ENCODE data around the gene ABCC5.
"Not testable (repeated sequence)": the region's sequence is repeated elsewhere in the genome, so short reads cannot be mapped to it uniquely, and the experiment has no call there.

Gene ABCC5

DNA sequence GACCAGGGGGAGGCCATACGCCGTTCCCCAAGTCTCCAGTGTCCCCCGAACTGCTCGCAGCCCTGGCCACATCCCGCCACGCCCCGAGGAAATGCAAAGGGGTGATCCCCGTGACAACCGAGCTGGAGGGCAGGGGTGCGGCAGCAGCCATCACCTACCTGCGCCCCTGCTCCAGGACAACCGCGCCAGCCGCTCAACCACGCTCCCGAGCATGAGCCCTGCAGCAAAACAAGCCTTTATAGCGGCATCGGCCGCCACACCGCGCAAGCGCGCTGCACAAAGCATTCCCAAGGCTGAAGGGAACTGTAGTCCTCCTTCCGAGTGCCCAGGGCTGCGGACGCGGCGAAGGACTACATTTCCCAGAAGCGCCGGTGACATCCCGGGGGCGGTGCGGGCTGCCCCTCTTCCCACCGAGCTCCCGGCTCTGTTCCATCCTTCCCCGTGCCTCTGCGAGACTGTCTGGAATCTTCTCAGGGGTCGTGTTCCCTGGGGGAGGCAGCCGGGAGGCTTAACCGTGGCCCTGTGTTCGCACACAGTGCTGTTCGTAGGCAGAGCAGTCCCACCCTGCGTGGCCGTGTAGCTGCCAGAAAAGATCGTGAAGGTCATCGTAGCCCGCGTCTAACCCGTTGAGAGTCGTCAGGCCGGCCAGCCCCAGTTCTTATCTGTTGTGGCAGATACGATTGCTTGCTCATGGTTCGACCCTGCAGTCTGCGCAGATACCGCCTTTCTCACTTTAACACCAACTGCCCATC, at the start of gene ABCC5:
TSS of gene ABCC5 (minus strand) at position 213 of the 752 bp plus-strand sequence. CDS start 3,492 bp downstream, outside the sequence.
- DNase-seq (ENCODE audit: low spot score): peak; percentile 89

DNA sequence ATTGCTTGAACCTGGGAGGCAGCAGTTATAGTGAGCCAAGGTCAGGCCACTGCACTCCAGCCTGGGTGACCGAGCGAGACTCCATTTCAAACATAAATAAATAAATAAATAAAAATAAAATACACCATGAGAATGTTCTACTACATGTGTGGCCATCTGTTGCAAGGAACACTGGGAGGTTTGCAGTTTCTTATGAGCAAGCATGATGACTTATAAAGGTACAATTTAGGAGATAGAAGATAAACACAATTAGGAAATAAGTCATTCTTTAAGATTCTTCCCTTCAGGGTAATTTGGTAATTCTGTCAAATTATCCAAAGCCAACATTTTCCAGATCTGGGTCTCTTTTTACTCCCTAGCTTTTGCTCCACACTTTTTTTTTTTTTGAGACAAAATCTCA, 48.5 kb upstream of the ABCC5 start:
- no peak for DNase-seq (ENCODE audit: low spot score)

DNA sequence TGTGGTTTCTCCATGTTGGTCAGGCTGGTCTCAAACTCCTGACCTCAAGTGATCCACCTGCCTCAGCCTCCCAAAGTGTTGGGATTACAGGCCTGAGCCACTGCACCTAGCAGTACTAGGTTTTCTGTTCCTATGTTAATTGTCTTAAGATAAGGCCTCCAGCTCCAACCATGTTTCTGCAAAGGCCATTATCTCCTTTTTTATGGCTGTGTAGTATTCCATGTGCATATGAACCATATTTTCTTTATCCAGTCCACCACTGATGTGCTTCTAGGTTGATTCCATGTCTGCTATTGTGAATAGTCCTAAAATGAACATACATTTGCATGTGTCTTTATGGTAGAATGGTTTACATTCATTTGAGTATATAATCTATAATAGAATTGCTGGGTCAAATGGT, 45.0 kb upstream of the ABCC5 start:
- no peak for DNase-seq (ENCODE audit: low spot score)

DNA sequence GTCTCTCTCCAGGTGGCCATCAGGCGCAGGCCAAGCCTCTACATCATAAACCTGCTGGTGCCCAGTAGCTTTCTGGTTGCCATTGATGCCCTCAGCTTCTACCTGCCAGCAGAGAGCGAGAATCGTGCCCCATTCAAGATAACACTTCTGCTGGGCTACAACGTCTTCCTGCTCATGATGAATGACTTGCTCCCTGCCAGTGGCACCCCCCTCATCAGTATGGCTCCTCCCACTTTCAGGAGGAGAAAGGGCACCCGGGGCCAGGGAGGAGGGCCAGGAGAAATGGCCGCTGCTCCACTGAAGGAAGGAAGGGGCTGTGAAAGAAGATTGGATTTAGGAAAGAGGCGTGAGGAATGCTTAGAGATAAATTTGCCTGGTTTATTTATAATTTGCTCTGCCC, 41.7 kb upstream of the ABCC5 start:
- DNase-seq (ENCODE audit: low spot score): no peak

DNA sequence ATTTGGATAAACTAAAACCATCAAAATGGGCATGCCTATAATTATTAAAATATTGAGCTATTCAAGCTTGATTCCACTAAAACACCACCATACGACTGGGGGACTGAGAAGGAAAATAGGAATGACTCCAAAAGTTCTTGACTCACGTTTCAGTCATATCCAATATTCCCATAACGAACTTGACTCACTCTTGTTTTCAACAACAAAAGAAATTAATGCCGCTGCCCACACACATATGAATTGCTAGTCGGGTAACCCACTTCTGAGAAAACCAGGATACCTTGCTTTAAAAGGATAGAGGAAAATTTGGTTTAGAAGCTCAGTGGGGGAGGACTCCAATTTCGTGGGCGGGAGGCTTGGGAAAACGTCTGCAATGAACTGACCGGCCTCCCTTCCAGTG, 40.3 kb upstream of the ABCC5 start:
- DNase-seq (ENCODE audit: low spot score): no peak

DNA sequence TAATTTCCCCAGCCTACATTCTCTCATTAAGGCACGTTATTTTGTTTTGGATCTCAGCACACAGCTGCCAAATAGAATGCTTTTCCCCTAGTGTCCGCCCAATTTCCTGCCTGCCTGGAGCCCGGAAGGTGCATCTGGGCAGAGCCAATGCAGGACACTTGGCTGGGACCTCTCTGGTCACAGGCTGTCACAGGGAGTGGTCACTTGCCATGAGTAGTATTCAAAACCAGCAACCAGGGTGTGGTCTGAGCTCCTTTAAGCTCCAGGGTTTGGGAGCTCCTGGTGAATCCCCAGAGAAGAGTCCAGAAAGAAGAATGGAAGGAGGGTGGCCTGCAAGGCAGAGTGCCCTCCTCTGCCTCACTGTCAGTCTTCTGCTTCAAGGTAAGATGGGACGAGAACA, 35.1 kb upstream of the ABCC5 start, which contains the start of gene HTR3C:
TSS of gene HTR3C (plus strand) at position 281 of the 400 bp plus-strand sequence. CDS start at position 315, 34 bp downstream.
- no peak for DNase-seq (ENCODE audit: low spot score)

DNA sequence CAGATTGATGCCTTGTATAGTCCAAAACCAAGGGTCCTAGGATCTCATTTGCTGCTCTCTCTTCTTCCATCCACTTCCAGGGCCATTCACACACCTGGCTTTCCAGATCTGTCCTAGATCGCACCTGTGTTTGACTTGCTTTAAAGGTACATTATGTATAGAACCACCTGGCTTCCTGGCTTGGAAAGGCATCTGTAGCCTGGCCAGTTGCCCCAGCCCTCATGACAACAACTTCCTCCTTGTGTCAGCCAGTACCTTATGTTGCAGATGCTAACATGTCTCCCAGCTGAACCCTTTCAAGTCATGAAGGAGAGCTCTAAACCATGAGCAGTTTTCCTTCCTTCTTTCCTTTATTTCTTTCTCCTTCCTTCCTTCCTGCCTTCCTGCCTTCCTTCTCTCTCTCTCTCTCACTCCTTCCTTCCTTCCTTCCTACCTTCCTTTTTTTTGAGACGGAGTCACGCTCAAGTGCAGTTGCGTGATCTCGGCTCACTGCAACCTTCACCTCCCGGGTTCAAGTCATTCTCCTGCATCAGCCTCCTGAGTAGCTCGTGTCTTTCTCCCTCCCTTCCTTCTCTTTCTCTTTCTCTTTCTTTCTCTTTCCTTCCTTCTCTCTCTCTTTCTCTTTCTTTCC, 32.6 kb upstream of the ABCC5 start:
- DNase-seq (ENCODE audit: low spot score): no peak

DNA sequence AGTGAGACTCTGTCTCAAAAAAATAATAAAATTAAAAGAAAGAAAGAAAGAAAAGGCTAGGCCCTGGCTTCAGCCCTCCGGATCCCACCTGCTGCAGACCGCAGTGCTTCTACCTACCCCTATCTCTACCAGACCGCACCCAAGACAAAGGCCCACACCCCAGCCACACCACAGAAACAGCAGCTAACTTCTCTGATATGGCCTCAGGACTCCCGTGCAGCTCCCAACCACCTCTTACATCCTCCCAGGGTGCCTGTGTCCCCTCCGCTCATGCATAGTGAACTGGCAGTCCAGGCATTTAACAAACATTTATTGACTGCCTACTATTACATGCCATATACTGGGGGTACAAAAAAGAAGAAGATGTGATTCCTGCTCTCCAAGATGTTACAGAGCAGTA, 28.3 kb upstream of the ABCC5 start:
- no peak for DNase-seq (ENCODE audit: low spot score)

DNA sequence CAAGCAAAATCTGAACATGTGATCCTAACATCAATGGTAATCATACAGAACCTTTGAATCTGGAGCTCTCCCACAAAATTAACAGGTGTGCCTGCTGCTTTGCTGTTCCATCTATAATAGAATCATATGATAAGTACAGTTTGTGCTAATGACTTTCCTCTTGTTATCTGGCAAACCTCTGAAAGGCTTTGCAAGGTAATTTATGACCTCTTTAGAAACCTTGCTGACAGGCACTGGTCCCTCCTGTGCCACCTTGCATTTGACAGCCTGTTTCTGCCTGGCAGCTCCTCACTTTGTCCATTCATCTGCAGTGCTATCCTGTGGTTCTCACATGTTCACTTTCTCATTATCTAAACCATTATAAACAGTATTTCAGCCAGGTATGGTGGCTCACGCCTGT, 24.9 kb upstream of the ABCC5 start:
- DNase-seq (ENCODE audit: low spot score): no peak

DNA sequence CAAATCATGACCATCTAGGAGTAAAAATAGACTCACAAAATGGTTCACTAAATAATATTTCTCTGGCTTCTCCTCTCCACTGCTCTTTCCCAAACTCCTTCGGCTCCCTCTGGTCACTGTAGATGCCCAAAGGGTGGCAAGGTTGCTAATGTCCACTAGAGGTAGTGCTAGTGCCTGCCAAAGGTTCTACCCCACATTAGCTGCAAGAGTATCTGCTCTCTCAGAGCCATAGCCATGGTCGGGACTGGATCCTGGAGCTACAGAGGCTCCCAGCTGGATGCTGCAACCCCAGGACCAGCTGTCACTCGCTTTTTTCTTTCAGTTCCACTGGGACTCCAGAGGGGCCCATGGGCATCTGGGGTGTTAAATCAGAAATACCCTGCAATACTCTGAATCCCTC, 22.3 kb upstream of the ABCC5 start:
- no peak for DNase-seq (ENCODE audit: low spot score)

DNA sequence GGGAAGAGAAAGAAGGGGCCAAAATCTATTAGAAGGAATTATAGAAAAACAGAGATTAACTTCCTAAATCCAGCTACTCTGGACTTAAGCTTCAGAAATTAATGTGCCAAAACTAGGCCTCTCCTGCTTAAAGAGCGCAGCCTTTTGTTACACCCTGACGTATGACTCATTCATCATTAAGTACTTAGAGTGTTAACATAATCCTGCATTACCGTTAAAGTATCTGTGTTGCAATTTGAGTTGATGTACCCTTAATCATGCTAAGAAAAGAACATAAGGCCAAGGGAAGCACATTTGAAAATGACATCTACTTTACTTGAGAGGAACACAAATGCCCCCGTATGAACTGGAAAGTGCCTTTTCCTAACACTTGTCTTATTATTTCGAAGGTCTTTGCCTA, 21.7 kb upstream of the ABCC5 start:
- DNase-seq (ENCODE audit: low spot score): no peak

DNA sequence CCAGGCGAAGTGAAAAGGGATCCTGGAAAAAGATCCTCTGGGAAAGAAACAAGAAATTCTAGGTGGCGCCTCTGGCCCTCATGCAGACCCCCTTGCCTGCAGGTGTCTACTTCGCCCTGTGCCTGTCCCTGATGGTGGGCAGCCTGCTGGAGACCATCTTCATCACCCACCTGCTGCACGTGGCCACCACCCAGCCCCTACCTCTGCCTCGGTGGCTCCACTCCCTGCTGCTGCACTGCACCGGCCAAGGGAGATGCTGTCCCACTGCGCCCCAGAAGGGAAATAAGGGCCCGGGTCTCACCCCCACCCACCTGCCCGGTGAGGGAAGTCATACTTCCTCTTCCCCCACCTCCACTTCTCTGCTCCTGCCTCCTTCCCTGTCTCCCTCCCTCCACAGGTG, 20.6 kb upstream of the ABCC5 start:
- DNase-seq (ENCODE audit: low spot score): not testable (repeated sequence)

DNA sequence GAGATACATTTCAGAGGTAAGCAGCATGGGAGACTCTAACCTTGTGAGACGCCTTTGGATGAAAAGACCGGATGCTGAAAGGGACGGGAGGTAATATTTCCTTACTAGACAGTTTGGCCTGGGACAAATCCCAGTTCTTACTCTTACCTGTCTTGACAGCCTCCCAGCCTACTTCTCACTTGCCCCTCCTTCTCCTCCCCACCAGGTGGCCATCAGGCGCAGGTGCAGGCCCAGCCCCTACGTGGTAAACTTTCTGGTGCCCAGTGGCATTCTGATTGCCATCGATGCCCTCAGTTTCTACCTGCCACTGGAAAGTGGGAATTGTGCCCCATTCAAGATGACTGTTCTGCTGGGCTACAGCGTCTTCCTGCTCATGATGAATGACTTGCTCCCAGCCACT, 20.1 kb upstream of the ABCC5 start:
- no peak for DNase-seq (ENCODE audit: low spot score)

DNA sequence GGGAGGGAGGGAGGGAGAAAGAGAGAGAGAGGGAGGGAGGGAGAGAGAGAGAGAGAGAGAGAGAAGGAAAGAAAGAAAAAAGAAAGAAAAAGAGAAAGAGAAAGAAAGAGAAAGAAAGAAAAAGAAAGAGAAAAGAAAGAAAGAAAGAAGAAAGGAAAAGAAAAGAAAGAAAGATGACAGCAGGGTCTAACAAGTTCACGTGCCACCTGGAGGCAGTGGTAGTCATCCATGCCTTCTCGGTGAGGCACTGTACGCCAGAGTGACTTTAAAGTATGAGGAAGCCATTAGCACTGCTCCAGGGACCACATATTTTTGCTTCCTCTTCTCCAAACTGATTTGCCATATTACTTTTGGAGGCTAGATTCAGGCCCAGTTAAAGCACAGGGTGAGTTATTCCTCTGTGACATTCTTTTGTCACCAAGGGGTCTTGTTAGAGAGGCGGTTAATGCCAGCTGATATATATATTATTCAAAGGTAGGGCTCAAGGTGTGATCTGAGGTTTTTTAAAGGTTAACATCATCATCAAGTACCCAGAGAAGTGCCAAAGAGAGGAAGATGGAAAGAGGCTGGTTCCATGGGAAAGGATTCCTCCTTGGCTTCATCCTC, 13.6 kb upstream of the ABCC5 start, which contains the start of gene HTR3D:
TSS of gene HTR3D (plus strand) at position 556 of the 606 bp plus-strand sequence. CDS start at position 556, 0 bp downstream.
- no peak for DNase-seq (ENCODE audit: low spot score)

DNA sequence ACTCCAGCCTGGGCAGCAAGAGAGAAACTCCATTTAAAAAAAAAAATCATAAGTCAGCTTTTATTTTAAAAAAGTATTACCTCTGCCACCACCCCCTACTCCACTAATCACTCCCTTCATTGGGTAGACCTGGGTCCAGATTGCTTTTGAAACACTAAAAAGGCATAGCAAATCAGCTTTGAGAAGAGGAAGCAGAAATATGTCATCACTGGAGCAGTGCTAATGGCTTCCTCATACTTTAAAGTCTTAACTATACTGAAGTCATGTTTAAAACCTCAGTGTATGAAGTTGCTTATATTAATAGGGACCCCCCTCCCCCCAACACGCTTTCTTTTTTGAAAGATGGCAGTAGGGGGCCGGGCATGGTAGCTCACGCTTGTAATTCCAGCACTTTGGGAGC, 12.9 kb upstream of the ABCC5 start:
- no peak for DNase-seq (ENCODE audit: low spot score)

DNA sequence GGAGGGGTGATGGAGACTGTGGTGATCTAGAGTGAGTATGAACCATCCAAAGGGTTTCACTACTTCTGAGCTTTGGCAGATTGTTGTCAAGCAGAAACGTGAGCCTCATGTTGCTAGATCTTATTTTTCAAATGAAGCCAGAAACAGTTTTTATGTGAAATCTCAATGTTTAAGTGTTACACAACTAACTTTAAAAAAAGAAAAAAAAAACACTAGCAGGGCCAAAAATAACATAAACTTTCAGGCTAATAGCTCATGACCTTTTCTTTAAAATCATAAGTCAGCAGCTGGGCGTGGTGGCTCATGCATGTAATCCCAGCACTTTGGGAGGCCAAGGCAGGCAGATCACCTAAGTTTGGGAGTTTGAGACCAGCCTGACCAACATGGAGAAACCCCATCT, 11.8 kb upstream of the ABCC5 start:
- DNase-seq (ENCODE audit: low spot score): no peak

DNA sequence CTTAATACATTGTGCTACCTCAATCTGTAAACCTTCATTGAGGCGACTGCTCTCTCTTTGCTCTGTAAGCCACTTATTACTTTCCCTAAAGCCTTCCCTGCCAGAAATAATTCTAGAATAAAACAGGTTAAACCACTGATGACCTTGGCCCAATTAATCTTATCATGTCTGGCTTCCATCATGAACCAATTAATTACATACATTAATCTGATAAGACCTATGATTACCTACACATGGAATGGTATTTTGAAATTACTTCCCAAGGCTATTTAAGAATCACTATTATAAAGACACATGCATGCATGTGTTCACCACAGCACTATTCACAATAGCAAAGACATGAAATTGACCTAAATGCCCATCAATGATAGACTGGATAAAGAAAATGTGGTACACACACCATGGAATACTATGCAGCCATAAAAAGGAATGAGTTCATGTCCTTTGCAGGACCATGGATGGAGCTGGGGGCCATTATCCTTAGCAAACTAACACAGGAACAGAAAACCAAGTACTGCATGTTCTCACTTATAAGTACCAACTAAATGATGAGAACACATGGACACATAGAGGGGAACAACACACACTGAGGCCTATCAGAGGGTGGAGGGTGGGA, 10.7 kb upstream of the ABCC5 start:
- not testable (repeated sequence) for DNase-seq (ENCODE audit: low spot score)

DNA sequence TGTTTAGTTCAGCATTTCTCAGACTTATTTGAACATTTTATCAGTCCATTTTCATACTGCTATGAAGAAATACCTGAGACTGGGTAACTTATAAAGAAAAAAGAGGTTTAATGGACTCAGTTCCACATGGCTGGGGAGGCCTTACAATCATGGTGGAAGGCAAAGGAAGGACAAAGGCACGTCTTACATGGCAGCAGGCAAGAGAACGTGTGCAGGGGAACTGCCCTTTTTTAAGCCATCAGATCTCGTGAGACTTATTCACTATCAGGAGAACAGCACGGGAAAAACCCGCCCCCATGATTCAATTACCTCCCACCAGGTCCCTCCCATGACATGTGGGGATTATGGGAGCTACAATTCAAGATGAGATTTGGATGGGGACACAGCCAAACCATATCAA, 7.6 kb upstream of the ABCC5 start:
- not testable (repeated sequence) for DNase-seq (ENCODE audit: low spot score)

DNA sequence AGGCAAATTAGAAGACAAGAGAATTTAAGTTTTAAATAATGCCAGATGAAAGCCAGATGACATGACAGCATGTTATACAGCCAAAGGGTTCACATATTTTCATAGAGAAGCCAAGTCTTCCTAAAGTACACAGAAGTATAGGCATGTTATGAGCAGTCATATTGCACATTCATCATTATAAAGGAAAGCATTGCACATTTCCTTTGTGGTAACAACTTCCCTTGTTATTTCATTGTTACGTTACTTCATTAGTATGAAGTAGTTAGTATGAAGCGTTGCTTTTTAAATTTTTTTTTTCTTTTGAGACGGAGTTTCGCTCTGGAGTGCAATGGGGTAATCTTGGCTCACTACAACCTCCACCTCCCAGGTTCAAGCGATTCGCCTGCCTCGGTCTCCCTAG, 4.6 kb upstream of the ABCC5 start:
- no peak for DNase-seq (ENCODE audit: low spot score)

DNA sequence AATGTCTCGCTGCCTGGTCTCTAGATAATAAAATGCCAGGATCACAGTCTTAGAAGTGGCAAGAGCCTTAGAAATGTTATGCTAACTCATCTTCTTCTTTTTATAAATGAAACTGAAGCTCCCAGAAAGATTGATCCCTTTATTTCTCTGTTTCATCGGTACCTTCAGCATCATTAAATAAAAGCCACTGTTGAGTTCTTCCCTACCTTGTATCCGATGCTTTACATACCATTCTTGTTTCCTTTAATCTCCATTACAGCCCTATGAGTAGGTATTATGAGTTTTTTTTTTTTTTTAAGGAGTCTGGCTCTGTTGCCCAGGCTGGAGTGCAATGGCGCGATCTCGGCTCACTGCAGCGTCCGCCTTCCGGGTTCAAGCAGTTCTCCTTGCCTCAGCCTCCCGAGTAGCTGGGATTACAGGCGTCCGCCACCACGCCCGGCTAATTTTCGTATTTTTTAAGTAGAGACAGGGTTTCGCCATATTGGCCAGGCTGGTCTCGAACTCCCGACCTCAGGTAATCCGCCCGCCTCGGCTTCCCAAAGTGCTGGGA, 815 bp upstream of the ABCC5 start:
- DNase-seq (ENCODE audit: low spot score): no peak

DNA sequence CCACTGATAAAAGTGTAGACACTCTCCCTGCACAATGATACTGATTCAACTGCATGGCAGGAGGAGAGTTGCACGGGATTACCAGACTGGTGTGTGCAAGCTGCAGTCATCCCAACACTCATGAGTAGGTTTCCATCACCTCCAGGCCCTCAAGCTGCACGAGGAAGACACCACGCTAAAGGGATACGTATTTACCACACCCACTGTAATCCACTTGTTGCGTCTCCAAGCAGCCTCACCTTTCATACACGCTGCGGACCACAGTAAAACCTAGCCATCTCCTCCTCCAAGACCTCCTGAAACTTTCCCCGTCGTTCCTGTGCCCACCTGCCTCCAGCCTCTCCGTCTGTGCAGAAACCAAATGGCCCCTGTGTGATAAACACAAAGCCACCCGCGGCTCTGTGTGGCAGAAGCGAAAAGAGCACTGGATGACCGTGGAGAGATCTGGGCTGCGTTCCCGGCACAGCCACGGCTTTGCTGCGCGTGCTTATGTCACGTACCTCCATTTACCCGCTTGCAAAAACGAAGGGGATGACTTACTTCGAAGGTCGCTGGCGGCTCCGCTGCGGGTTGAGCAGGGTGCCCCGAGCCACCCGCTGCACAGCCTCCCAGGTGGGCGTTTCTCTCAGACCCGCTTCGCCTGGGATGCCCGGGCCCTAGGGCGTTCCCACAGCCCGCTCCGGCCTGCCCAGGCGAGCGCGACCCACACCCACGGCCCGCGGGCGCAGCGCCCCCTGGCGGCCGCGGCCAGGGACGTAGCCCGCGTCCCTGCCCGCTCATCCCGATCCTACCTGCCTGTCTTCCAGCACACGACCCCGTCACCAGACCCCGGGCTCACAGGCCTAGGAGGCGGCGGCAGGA, 643 bp downstream of the ABCC5 start:
- peak; percentile 84 for DNase-seq (ENCODE audit: low spot score)

Data from germinal center (tissue), 1 donor.